Panc1 (cell line): ENCODE results near the gene SLC25A27.

Experiments used
- CTCF ChIP-seq: fragments of 450-650 bp; IDR thresholded peaks from 2 replicates; pipeline ENCODE4 v1.5.1; 2017; ENCODE audit warnings: mild to moderate bottlenecking
- TF ChIP-seq, protein P1 (sequence below), 2 experiments: IDR thresholded peaks; 2 replicates each; pipeline ENCODE4 v1.6.1; 2011 to 2012; ENCODE audit warnings: low read depth in 2 of 2, control low read depth in 1 of 2, low read length in 1 of 2, mild to moderate bottlenecking in 1 of 2, moderate library complexity in 1 of 2; ENCODE audit not compliant: insufficient read depth in 1 of 2

- no peak for TF ChIP-seq CTCF
- TF ChIP-seq, protein P1, sequence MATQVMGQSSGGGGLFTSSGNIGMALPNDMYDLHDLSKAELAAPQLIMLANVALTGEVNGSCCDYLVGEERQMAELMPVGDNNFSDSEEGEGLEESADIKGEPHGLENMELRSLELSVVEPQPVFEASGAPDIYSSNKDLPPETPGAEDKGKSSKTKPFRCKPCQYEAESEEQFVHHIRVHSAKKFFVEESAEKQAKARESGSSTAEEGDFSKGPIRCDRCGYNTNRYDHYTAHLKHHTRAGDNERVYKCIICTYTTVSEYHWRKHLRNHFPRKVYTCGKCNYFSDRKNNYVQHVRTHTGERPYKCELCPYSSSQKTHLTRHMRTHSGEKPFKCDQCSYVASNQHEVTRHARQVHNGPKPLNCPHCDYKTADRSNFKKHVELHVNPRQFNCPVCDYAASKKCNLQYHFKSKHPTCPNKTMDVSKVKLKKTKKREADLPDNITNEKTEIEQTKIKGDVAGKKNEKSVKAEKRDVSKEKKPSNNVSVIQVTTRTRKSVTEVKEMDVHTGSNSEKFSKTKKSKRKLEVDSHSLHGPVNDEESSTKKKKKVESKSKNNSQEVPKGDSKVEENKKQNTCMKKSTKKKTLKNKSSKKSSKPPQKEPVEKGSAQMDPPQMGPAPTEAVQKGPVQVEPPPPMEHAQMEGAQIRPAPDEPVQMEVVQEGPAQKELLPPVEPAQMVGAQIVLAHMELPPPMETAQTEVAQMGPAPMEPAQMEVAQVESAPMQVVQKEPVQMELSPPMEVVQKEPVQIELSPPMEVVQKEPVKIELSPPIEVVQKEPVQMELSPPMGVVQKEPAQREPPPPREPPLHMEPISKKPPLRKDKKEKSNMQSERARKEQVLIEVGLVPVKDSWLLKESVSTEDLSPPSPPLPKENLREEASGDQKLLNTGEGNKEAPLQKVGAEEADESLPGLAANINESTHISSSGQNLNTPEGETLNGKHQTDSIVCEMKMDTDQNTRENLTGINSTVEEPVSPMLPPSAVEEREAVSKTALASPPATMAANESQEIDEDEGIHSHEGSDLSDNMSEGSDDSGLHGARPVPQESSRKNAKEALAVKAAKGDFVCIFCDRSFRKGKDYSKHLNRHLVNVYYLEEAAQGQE (IDR thresholded peaks at IDR 0.05; ENCODE audit: insufficient read depth in 1 of 2, low read depth in 2 of 2, low read length in 1 of 2) = no peak
Measured at GRCh38 chr6:46652603-46653438, at the start of gene SLC25A27, which contains the start of gene CYP39A1.
